ENCODE measurements around the gene RUNDC1. TPM values are rescaled to one million over a fixed set of nuclear protein-coding genes. Genes with fewer than 3 reads are reported as not detected.
"Not testable (repeated sequence)": the region's sequence is repeated elsewhere in the genome, so short reads cannot be mapped to it uniquely, and the experiment has no call there.

The RUNDC1 gene
- total RNA-seq, 1 donor from 2014 or later, result 12.1 TPM

DNA sequence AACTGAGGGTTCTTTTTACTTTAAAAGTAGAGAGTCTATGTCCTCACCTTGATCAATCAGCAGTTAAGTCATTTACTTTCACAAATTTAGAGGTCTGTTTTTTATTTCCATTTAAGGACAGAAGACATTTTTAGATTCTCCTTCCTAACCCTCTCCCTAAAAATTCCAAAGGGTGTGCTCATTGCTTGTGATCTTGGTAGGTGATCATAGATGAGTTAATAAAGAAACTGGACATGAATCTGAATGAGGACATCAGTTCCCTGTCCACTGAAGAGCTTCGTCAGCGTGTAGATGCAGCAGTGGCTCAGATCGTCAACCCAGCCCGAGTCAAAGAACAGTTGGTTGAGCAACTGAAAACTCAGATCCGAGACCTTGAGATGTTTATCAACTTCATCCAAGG lies 8.8 kb downstream of the RUNDC1 start:
- Histone ChIP-seq H3K4me1 (no peaks in the 10 kb centered on the region), H3K27ac (replicated peaks) (no peak overlapping the region), H3K36me3 (peaks cover 80% of the 10 kb centered on the region), H3K27me3 (ENCODE audit: low read depth) (no peaks in the 10 kb centered on the region), H3K9me3 (replicated peaks) (no peaks in the 10 kb centered on the region), H3K4me3 (no peak overlapping the region)
- intact Hi-C loops (cut with micrococcal nuclease), result no loop called here
- no peak for TF ChIP-seq CTCF (IDR thresholded peaks at IDR 0.05; ENCODE audit: borderline replicate concordance)
- no peak for DNase-seq

DNA sequence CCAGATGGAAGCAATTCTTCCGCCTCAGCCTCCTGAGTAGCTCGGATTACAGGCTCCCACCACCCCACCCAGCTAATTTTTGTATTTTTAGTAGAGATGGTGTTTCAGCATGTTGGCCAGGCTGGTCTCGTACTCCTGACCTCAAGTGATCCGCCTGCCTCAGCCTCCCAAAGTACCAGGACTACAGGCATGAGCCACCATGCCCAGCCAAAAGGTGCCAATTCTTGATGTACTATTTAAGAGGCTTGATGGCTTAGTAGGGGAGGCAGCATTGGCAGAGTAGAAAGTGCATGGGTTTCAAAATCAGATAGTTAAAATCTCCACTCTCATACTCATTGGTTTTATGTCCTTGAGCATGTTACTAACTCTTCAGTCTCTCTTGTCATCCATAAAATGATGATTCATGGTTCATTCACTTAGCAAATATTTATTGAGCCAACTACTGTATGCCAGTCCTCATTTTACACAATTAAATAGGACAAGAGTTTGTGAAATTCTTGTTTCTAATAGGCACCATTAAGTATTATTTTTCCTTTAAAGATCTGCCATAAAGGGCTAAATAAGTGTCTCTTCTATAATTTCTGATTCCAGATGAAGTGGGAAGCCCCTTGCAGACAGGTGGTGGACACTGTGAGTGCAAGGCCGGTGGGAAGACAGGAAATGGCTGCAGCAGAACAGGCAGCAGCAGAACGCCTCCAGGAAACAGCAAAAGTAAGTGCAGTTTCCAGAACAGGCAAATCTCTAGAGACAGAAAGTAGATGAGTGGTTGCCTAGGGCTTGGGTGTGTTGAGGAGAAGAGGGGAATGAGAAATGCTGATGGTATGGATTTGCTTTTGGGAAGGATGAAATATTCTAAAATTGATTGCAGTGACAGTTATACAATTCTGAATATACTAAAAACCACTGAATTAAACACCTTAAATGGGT lies 9.6 kb downstream of the RUNDC1 start:
- peaks cover 78% of the 10 kb centered on the region for H3K36me3 ChIP-seq
- no peaks in the 10 kb centered on the region for H3K9me3 ChIP-seq (replicated peaks)

DNA sequence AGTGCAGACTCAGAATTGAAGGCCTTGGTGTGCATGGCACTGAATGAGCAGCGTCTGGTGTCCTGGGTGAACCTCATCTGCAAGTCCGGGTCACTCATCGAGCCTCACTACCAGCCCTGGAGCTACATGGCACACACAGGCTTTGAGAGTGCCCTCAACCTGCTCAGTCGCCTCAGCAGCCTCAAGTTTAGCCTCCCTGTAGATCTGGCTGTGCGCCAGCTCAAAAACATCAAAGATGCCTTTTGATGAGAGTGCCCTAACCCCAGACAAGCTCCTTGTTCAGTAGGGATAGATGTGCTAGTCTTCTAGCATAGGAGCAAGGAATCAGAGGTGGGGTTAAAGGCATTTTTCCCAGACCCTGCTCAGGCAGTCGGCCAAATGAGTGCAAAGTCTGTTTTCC lies 11.1 kb downstream of the RUNDC1 start:
- H3K9me3 ChIP-seq (replicated peaks), result no peaks in the 10 kb centered on the region
- H3K36me3 ChIP-seq, result peaks cover 65% of the 10 kb centered on the region
- no peak for TF ChIP-seq CTCF (IDR thresholded peaks at IDR 0.05; ENCODE audit: borderline replicate concordance)
- no peak overlapping the region for H3K4me3 ChIP-seq
- intact Hi-C loops (cut with micrococcal nuclease), result no loop called here
- H3K27me3 ChIP-seq (ENCODE audit: low read depth), result no peaks in the 10 kb centered on the region
- no peaks in the 10 kb centered on the region for H3K4me1 ChIP-seq
- no peak for DNase-seq
- H3K27ac ChIP-seq (replicated peaks), result no peak overlapping the region

More for the DNA sequence above, 9.6 kb downstream of the RUNDC1 start:
- Histone ChIP-seq H3K4me1 (no peaks in the 10 kb centered on the region), H3K4me3 (no peak overlapping the region), H3K27me3 (ENCODE audit: low read depth) (no peaks in the 10 kb centered on the region), H3K27ac (replicated peaks) (no peak overlapping the region)
- intact Hi-C loops (cut with micrococcal nuclease), result no loop called here
- no peak for DNase-seq
- TF ChIP-seq CTCF (IDR thresholded peaks at IDR 0.05; ENCODE audit: borderline replicate concordance), result no peak

DNA sequence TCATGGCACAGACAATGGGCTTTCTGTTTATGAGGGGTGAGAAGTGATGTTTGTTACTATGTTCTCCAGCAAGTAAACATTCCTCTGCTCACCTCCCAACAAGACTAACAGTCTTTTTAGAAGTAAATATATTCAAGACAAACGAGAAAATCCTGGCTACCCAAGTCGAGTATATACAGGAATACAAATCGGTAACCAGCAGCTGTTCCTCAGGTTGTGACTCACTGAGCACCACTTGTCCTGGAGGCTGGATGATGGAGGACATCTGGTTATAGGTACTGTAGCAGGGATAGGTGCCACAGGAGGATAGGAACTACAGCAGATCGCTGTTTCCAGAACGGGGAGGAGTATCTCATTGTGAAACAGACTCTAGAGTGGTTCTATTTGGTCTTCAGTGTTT lies 12.5 kb downstream of the RUNDC1 start:
- DNase-seq, result no peak
- TF ChIP-seq CTCF (IDR thresholded peaks at IDR 0.05; ENCODE audit: borderline replicate concordance), result no peak
- peaks cover 56% of the 10 kb centered on the region for H3K36me3 ChIP-seq
- intact Hi-C loops (cut with micrococcal nuclease), result no loop called here
- H3K4me1 ChIP-seq, result peaks cover 8% of the 10 kb centered on the region
- H3K9me3 ChIP-seq (replicated peaks), result no peaks in the 10 kb centered on the region
- no peak overlapping the region for H3K4me3 ChIP-seq
- no peak overlapping the region for H3K27ac ChIP-seq (replicated peaks)
- no peaks in the 10 kb centered on the region for H3K27me3 ChIP-seq (ENCODE audit: low read depth)

DNA sequence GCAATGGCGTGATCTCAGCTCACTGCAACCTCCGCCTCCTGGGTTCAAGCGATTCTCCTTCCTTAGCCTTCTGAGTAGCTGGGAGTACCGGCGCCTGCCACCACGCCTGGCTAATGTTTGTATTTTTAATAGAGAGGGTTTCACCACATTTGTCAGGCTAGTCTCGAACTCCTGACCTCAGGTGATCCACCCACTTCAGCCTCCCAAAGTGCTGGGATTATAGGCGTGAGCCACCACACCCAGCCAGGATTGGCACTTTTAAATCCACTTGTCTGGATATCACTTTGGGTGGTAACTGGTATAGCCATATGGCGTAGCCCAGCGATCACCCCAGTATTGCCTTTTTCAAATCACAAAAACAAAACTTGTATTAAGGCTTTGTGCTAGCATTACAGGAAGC lies 13.5 kb downstream of the RUNDC1 start:
- Histone ChIP-seq H3K4me1 (peaks cover 11% of the 10 kb centered on the region), H3K36me3 (peaks cover 46% of the 10 kb centered on the region)
- H3K27me3 ChIP-seq (ENCODE audit: low read depth); H3K27ac ChIP-seq (replicated peaks); intact Hi-C loops (cut with micrococcal nuclease); DNase-seq; H3K9me3 ChIP-seq (replicated peaks); H3K4me3 ChIP-seq: not testable (repeated sequence)

DNA sequence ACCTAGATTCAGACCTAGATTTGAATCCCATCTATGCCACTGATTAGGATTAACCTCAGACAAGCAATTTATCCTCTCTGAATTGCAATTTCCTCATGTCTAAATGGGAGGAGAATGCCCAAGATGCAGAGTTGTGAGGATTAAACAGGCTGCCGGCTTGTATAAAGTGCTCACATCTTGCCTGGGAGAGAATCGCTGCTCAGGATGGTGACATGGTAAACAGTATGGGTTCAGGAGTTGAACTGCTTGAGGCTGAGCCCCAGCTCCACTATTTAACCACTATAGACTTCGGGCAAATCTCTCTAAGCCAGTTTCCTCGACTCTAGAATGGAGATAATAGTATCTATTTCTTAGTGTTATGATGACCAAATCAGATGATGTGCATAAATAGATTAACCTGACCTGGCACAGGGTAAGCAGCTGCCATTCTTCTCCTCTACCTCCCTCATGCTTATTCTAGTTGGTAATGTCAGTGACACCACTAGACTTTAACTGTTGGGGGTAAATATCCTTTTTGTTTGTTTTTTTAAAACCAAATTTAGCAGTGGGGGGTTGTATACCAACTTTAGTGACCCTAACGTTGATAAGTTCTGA lies 17.1 kb downstream of the RUNDC1 start:
- peaks cover 42% of the 10 kb centered on the region for H3K36me3 ChIP-seq

More for the DNA sequence above, 17.1 kb downstream of the RUNDC1 start:
- TF ChIP-seq CTCF (IDR thresholded peaks at IDR 0.05; ENCODE audit: borderline replicate concordance), result no peak
- Histone ChIP-seq H3K4me3 (peak overlapping the region; percentile 80), H3K4me1 (peaks cover 32% of the 10 kb centered on the region), H3K27ac (replicated peaks) (peak overlapping the region; percentile 84), H3K9me3 (replicated peaks) (no peaks in the 10 kb centered on the region), H3K27me3 (ENCODE audit: low read depth) (no peaks in the 10 kb centered on the region)
- intact Hi-C loops (cut with micrococcal nuclease), result no loop called here
- no peak for DNase-seq

Data from left ventricle myocardium inferior (tissue), 1 donor.